GM19193 (cell line): ENCODE results near the gene ASPRV1.

Experiments
- POLR2A ChIP-seq: IDR thresholded peaks from 4 replicates; pipeline ENCODE4 v1.6.1; 2011; ENCODE audit not compliant: insufficient read depth, insufficient read length; ENCODE audit errors: extremely low read depth

Gene ASPRV1

GRCh38 chr2:69961496-69961895, at the start of gene ASPRV1:
ASPRV1 (minus strand) TSS chr2:69961631; CDS start chr2:69961436, 195 bp downstream.
- no peak for TF ChIP-seq POLR2A

GRCh38 chr2:70010576-70011111, 49.2 kb upstream of the ASPRV1 start:
- TF ChIP-seq POLR2A, result no peak

- TF ChIP-seq POLR2A, result no peak
Measured at GRCh38 chr2:70009762-70010575, 48.5 kb upstream of the ASPRV1 start.

GRCh38 chr2:70008290-70008689, 46.9 kb upstream of the ASPRV1 start:
- TF ChIP-seq POLR2A, result no peak

GRCh38 chr2:70007151-70007550, 45.7 kb upstream of the ASPRV1 start:
- TF ChIP-seq POLR2A, result no peak

- no peak for TF ChIP-seq POLR2A
Measured at GRCh38 chr2:70006447-70006784, 45.0 kb upstream of the ASPRV1 start.

- no peak for TF ChIP-seq POLR2A
Measured at GRCh38 chr2:70005752-70006446, 44.5 kb upstream of the ASPRV1 start.

- no peak for TF ChIP-seq POLR2A
Measured at GRCh38 chr2:70005216-70005615, 43.8 kb upstream of the ASPRV1 start.

GRCh38 chr2:70003093-70003830, 41.8 kb upstream of the ASPRV1 start:
- no peak for TF ChIP-seq POLR2A

GRCh38 chr2:70002241-70002899, 40.9 kb upstream of the ASPRV1 start:
- TF ChIP-seq POLR2A, result no peak

GRCh38 chr2:69998761-69999160, 37.3 kb upstream of the ASPRV1 start:
- no peak for TF ChIP-seq POLR2A

GRCh38 chr2:69997015-69997830, 35.8 kb upstream of the ASPRV1 start:
- TF ChIP-seq POLR2A, result no peak

GRCh38 chr2:69995511-69995910, 34.1 kb upstream of the ASPRV1 start:
- TF ChIP-seq POLR2A, result no peak

GRCh38 chr2:69994166-69994565, 32.7 kb upstream of the ASPRV1 start:
- no peak for TF ChIP-seq POLR2A
